IPS-15b (cell line): ENCODE results near the gene NEK5.

Experiments used
- H3K27me3 ChIP-seq: one replicate; pipeline ENCODE4 v1.6.1; 2013; ENCODE audit warnings: low read length; ENCODE audit not compliant: control insufficient read depth, insufficient read depth
- H3K36me3 ChIP-seq: one replicate; pipeline ENCODE4 v1.6.1; 2013; ENCODE audit warnings: low read length; ENCODE audit not compliant: control insufficient read depth, insufficient read depth
- H3K4me1 ChIP-seq: one replicate; pipeline ENCODE4 v1.6.1; 2013; ENCODE audit warnings: mild to moderate bottlenecking, low read length; ENCODE audit not compliant: control insufficient read depth, insufficient read depth
- H3K4me3 ChIP-seq: one replicate; pipeline ENCODE4 v1.5.1; 2013; ENCODE audit warnings: low read depth, low read length
- H3K9ac ChIP-seq: one replicate; pipeline ENCODE4 v1.6.1; 2013; ENCODE audit warnings: low read depth, mild to moderate bottlenecking, low read length
- H3K9me3 ChIP-seq: one replicate; pipeline ENCODE4 v1.6.1; 2013; ENCODE audit warnings: mild to moderate bottlenecking, low read length; ENCODE audit not compliant: control insufficient read depth, insufficient read depth

Gene NEK5

DNA sequence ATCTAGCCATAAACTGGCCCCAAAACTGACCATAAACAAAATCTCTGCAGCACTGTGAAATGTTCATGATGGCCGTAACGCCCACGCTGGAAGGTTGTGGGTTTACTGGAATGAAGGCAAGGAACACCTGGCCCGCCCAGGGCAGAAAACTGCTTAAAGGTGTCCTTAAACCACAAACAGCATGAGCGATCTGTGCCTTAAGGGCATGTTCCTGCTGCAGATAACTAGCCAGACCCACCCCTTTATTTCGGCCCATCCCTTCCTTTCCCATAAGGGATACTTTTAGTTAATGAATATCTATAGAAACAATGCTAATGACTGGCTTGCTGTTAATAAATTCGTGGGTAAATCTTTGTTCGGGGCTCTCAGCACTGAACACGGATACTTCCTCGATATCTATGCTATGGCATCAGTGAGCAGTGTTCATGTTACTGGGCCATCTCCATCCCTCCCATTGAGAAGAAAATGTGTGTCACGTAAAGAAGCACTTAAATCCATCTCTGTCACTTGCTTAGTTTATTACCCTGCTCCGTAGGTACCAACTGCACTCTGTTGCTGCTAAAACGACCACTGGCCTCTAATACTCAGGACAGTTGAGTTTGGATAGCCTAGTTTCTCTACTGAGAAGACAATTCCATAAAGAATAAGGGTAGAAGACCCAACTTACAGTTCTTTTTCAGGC, 122.9 kb downstream of the NEK5 start:
- Histone ChIP-seq H3K4me3 (no peak overlapping the region), H3K36me3 (no peaks in the 10 kb centered on the region), H3K9me3 (no peaks in the 10 kb centered on the region), H3K27me3 (peaks cover 18% of the 10 kb centered on the region), H3K4me1 (peaks cover 2% of the 10 kb centered on the region), H3K9ac (no peak overlapping the region)

DNA sequence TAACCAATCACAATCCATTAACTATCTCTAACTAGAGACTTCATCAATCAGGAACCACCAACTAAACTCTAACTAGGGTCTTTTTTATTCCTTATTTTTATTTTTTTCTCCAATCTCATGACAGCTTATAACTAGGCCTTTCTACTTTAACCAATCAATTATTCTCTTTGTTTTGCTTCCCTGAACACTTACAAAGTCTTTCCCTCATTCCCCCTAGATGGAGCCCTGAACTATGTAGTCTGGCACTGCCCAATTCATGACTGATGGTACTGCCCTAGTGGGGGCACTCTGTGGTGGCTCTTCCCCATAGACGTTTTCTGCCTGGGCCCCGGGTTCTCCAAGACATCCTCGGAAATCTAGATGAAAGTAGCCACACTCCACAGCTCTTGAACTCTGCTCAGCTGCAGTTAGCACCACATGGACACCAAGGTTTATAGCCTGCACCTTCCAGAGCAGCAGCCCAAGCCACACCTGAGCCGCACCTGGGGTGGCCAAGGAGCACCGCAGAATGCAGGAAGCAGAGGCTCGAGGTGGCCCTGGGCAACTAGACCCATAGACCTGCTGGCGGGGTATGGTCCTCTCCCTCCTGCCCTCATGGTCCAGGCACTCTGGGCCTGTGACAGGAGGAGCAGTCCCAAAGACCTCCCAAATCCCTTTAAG, 124.2 kb downstream of the NEK5 start:
- Histone ChIP-seq H3K4me3 (no peak overlapping the region), H3K9me3 (no peaks in the 10 kb centered on the region), H3K4me1 (no peaks in the 10 kb centered on the region), H3K9ac (no peak overlapping the region), H3K36me3 (no peaks in the 10 kb centered on the region), H3K27me3 (peaks cover 5% of the 10 kb centered on the region)

DNA sequence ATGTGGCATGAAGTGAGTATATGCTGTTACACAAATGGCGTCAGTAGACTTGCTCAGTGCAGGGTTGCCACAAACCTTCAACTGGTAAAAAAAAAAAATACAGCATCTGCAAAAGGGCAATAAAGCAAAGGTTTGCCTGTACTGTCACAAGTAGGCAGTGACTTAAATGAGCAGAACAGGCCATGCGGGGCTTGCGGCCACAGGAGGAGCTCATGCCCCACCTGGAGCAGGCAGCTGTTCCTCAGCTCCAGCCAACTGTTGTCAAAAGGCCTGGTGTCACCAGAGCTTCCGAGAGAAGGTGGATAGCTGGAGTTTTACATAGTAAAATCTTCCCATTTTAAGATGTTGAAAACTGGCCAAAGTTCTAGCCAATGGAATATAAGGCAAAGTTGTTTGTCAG, 125.3 kb downstream of the NEK5 start:
- no peaks in the 10 kb centered on the region for H3K36me3 ChIP-seq
- H3K4me3 ChIP-seq = no peak overlapping the region
- no peaks in the 10 kb centered on the region for H3K9me3 ChIP-seq
- peaks cover 6% of the 10 kb centered on the region for H3K4me1 ChIP-seq
- no peaks in the 10 kb centered on the region for H3K27me3 ChIP-seq
- H3K9ac ChIP-seq = no peak overlapping the region

DNA sequence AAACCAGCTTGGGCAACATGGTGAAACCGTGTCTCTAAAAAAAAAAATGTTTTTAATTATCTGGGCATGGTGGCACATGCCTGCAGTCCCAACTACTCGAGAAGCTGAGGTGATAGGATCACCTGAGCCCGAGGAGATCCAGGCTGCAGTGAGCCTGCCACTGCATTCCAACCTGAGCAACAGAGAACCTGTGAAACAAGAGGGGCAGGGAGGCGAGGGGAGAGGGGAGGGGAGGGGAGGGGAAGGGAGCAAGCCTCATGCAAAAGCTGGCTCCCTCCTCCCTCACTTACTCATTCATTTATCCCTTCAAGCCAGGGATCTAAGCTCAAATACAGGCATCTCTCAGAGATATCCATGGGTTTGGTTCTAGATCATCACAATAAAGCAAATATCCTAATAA, 126.5 kb downstream of the NEK5 start:
- Histone ChIP-seq H3K27me3 (no peaks in the 10 kb centered on the region), H3K36me3 (no peaks in the 10 kb centered on the region), H3K4me3 (no peak overlapping the region), H3K9me3 (no peaks in the 10 kb centered on the region), H3K9ac (no peak overlapping the region), H3K4me1 (peaks cover 17% of the 10 kb centered on the region)

DNA sequence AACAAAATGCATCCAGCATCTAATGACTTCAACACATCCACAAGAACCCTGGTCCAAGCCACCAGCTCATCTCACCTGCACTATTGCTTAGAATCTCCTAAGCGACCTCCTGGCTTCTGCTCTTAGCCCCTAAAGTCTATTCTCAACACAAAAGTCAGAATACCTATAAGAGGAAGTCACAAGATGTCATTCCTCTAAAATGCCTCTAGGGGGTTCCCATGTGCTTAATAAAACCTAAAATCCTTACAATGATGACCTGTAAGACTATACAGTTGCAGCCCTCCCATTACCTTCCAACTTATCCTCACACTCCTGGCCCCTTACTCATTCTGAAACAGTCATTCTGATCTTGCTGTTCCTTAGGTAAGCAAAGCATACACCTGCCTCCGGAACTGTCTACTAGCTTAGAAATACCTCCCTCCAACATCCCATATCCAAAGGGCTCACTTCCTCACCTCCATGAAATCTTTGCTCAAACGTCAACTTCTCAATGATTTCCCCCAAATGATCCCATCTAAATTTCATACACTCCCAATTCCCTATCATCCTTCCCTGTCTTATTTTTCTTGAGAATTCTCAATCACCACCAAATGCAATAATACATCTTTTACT, 127.6 kb downstream of the NEK5 start:
- Histone ChIP-seq H3K4me3 (no peak overlapping the region), H3K36me3 (no peaks in the 10 kb centered on the region), H3K9me3 (no peaks in the 10 kb centered on the region), H3K4me1 (peaks cover 17% of the 10 kb centered on the region), H3K27me3 (no peaks in the 10 kb centered on the region), H3K9ac (no peak overlapping the region)

DNA sequence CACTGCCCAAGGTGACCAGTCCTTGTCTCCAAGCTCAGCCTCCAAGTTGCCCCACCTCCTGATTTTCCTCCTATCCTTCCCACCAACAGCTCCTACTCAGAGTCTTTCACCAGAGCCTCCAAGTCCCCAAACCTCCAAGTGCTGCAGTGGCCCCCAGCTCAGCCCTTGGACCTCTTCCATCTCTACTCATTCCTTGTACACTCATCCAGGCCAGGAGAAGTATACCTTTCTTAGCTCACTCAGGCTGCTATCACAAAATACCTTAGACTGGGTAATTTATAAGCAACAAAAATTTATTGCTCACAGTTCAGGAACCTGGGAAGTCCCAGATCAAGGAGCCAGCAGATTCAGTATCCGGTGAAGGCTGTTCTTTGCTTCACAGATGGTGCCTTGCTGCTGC, 129.0 kb downstream of the NEK5 start:
- no peaks in the 10 kb centered on the region for H3K9me3 ChIP-seq
- H3K9ac ChIP-seq = no peak overlapping the region
- H3K4me1 ChIP-seq = peaks cover 21% of the 10 kb centered on the region
- no peaks in the 10 kb centered on the region for H3K36me3 ChIP-seq
- no peaks in the 10 kb centered on the region for H3K27me3 ChIP-seq
- no peak overlapping the region for H3K4me3 ChIP-seq

DNA sequence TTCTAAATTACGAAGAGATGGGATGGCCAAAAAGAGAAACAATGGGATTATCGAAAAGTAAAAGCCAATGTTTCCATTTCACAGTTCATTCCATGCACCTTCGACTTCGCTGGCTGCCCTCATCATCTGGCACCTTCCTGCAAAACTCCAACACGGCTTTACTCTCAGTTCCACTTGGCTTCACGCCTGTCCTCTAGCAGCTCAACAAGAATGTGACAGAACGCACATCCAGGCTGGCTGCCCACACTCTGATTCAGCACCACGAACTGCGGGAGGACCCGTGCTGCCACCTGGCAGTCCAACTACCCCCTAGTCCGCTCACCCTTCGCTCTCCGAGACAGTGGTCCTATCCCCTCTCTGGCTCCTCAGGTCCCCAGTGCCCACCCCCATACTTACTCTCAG, 129.4 kb downstream of the NEK5 start:
- Histone ChIP-seq H3K9ac (no peak overlapping the region), H3K27me3 (no peaks in the 10 kb centered on the region), H3K9me3 (no peaks in the 10 kb centered on the region), H3K4me1 (peaks cover 21% of the 10 kb centered on the region), H3K36me3 (no peaks in the 10 kb centered on the region), H3K4me3 (no peak overlapping the region)

DNA sequence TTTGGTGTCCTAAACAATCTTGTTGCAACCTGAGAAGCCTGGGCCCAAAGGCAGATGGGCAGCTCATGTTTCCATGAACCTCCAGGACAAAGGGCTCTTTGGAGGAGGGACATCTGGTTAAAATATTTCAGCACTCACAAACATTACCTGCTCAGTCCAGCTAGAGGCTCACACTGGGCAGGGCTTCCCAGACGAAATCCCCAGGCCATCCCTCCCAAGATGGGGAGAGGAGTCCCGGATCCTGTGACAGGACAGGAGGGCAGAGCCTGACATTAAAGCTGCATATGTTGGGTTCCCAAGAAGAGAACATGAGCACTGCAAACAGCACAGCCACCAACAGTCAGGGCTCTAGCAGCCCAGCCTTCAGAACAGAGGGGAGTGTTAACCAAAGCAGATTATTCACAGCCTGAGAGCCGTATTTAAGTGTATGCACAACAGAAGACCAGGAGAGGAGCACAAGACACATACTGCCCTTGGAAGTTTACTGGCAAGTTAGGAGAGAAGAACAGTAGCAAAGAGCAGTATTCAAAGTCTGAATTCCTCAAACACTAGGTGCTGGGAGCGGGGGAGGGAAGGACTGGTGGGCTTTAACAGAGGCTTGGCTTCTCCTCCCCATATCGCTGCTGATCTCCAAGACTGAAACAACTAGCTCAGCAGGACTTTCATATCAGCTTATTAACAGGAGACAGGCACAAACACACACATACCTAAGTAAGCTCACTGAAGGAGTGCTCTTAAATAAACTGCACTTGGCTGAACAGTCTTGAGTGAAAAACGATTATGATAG, 130.0 kb downstream of the NEK5 start:
- H3K9me3 ChIP-seq = no peaks in the 10 kb centered on the region
- H3K36me3 ChIP-seq = no peaks in the 10 kb centered on the region
- peaks cover 21% of the 10 kb centered on the region for H3K4me1 ChIP-seq
- no peak overlapping the region for H3K4me3 ChIP-seq
- H3K27me3 ChIP-seq = no peaks in the 10 kb centered on the region
- H3K9ac ChIP-seq = no peak overlapping the region

DNA sequence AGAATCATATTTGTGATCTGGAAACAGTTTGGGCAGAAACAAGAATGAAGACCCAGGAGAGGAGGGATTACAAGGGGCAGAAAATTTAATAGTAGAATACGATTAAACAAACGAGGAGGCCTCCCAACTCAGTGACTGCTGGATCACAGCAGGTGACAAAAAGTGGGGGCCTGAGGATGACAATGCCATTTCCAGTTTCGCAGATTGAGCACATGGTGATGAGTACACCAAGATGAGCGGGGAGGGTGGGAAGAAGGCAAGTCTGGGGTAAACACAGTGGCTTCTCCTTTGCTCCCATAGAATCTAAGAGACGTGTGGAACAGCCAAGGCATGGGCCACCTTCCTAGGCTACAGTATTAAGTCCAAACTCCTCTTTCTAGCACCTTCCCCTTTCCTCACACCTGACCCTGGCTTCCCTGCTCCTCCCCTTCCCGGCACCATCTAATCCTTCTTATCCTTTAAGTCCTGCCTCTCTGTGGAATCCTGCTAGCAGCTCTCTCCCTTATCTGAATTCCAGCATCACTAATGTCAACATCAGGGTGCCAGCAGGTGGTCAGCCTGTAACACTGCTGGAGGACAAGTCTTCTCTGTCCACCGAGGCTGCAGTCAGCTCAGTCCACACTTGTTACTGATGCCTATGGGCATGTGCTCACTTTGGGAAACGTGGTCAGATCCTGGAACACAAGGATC, 131.1 kb downstream of the NEK5 start:
- Histone ChIP-seq H3K9ac (no peak overlapping the region), H3K27me3 (no peaks in the 10 kb centered on the region), H3K4me3 (no peak overlapping the region), H3K4me1 (peaks cover 21% of the 10 kb centered on the region), H3K36me3 (no peaks in the 10 kb centered on the region), H3K9me3 (no peaks in the 10 kb centered on the region)

DNA sequence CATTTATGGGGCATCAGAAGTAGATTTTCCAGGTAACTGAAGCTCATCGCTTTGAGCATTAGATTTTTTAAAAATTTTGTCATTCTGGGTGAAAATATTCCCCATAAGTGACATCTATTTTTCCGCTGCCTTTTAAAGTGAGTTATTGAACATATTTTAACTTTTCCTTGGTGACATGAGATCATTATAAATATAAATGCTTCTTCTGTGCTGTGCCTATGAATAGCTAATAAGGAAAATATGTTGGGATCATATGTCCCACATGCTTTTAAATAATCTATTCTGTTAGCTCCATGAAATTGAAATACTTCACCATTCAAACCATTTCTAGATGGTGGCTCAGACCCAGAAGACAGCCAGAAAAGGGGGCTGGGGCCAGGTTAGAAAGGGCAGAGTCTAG, 131.7 kb downstream of the NEK5 start:
- peaks cover 21% of the 10 kb centered on the region for H3K4me1 ChIP-seq
- H3K9ac ChIP-seq = no peak overlapping the region
- H3K4me3 ChIP-seq = no peak overlapping the region
- H3K36me3 ChIP-seq = no peaks in the 10 kb centered on the region
- no peaks in the 10 kb centered on the region for H3K27me3 ChIP-seq
- H3K9me3 ChIP-seq = no peaks in the 10 kb centered on the region

DNA sequence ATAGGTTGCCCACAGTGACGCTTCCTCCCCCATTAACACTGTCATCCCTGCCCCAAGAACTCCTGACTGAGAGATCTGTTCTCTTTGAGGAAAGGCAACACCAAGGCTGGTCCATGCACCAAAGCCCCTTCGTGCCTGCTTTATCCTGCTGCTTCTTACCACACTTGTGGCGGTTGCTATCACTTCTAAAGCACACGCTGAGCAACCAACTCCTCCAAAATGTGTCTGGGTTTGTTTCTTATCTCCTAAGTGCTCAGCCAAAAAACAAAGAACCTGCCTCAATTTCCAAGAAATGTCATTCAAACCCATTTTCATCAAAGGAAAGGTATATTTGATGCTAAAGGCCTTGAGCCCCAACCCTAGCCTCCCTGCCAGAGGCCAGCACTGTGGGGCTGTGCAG, 132.2 kb downstream of the NEK5 start:
- H3K9me3 ChIP-seq = no peaks in the 10 kb centered on the region
- H3K9ac ChIP-seq = no peak overlapping the region

More for the DNA sequence above, 132.2 kb downstream of the NEK5 start:
- Histone ChIP-seq H3K4me1 (peaks cover 21% of the 10 kb centered on the region), H3K27me3 (no peaks in the 10 kb centered on the region), H3K36me3 (no peaks in the 10 kb centered on the region), H3K4me3 (no peak overlapping the region)
